K562 (cell line): Measurements from ENCODE around the gene CROT. TPM values are rescaled to one million over a fixed set of nuclear protein-coding genes. Genes with fewer than 3 reads are reported as not detected.
A peak's percentile ranks its signal among the peaks of the same experiment; 100 is the strongest.

Experiments
- BACH1 ChIP-seq: fragments of 200-800 bp; sonication (Bioruptor generic); IDR thresholded peaks from 2 replicates; pipeline ENCODE4 v1.6.1; 2016; ENCODE audit warnings: missing genetic modification characterization, missing compliant biosample characterization
- BRD9 ChIP-seq: fragments of 450-650 bp; IDR thresholded peaks from 2 replicates; pipeline ENCODE4 v1.6.1; 2018; ENCODE audit warnings: low read depth; ENCODE audit not compliant: partially characterized antibody
- CCNT2 ChIP-seq: IDR thresholded peaks from 2 replicates; pipeline ENCODE4 v1.6.1; 2011; ENCODE audit warnings: borderline replicate concordance, low read depth, mild to moderate bottlenecking, moderate library complexity, mixed read lengths, low read length; ENCODE audit not compliant: insufficient read length; ENCODE audit errors: extremely low read depth
- CHD1 ChIP-seq: fragments of 200-600 bp; sonication (generic); IDR thresholded peaks from one replicate; pipeline ENCODE4 v1.6.1; 2012; ENCODE audit warnings: mild to moderate bottlenecking, moderate library complexity, low read length, inconsistent platforms
- CXXC5 ChIP-seq: fragments of 250-450 bp; sonication (Bioruptor Pico); IDR thresholded peaks from 2 replicates; pipeline ENCODE4 v1.8.0; 2022; ENCODE audit warnings: inconsistent platforms, mild to moderate bottlenecking, moderate library complexity
- DACH1 ChIP-seq: fragments of 450-650 bp; IDR thresholded peaks from 2 replicates; pipeline ENCODE4 v1.6.1; 2018; ENCODE audit not compliant: partially characterized antibody
- DDX20 ChIP-seq: fragments of 450-650 bp; IDR thresholded peaks from 2 replicates; pipeline ENCODE4 v1.6.1; 2016; ENCODE audit warnings: missing genetic modification characterization, low read depth, mild to moderate bottlenecking, missing compliant biosample characterization, moderate library complexity
- FOSL1 ChIP-seq: fragments of 200-800 bp; sonication (Bioruptor generic); conservative IDR thresholded peaks from 2 replicates; pipeline ENCODE4 v1.6.1; 2016; ENCODE audit warnings: missing genetic modification characterization, missing compliant biosample characterization
- FOXA3 ChIP-seq, 2 experiments: fragments of 450-650 bp in 1 of 2; sonication (generic) in 1 of 2; formaldehyde crosslinking; IDR thresholded peaks in 1 of 2; conservative IDR thresholded peaks in 1 of 2; 2 replicates each; pipeline versions ENCODE4 v1.4.0 to v1.8.0; 2020 to 2022; ENCODE audit warnings: mild to moderate bottlenecking in 2 of 2, missing genetic modification reagents in 1 of 2
- KLF13 ChIP-seq: fragments of 450-650 bp; IDR thresholded peaks from 2 replicates; pipeline ENCODE4 v1.6.1; 2016; ENCODE audit warnings: missing genetic modification characterization, low read depth, mild to moderate bottlenecking, missing compliant biosample characterization, moderate library complexity, borderline replicate concordance
- MBD2 ChIP-seq: sonication (generic); IDR thresholded peaks from 2 replicates; pipeline ENCODE4 v1.6.1; 2016; ENCODE audit warnings: low read depth, borderline replicate concordance
- PATZ1 ChIP-seq: fragments of 250-450 bp; sonication (Bioruptor Pico); IDR thresholded peaks from 2 replicates; pipeline ENCODE4 v1.5.0; 2020; ENCODE audit warnings: mild to moderate bottlenecking, borderline replicate concordance
- SRSF1 ChIP-seq: fragments of 200-400 bp; formaldehyde crosslinking; IDR thresholded peaks from 2 replicates; pipeline ENCODE4 v1.6.1; 2017; ENCODE audit warnings: mild to moderate bottlenecking, low read depth, low read length, moderate library complexity
- STAT5A ChIP-seq: IDR thresholded peaks from 2 replicates; pipeline ENCODE4 v1.6.1; 2012; ENCODE audit warnings: low read length, inconsistent platforms, borderline replicate concordance
- TBL1XR1 ChIP-seq, 2 experiments: IDR thresholded peaks; 2 replicates each; pipeline ENCODE4 v1.6.1; 2012; ENCODE audit warnings: improper control_type of control experiment in 2 of 2, low read length in 2 of 2, mild to moderate bottlenecking in 1 of 2
- TEAD1 ChIP-seq, 2 experiments: fragments of 450-650 bp in 1 of 2; sonication (generic) in 1 of 2; formaldehyde crosslinking; IDR thresholded peaks; 2 replicates each; pipeline versions ENCODE4 v1.4.0 to v1.8.0; 2020 to 2022; ENCODE audit warnings: mild to moderate bottlenecking in 2 of 2, missing genetic modification reagents in 1 of 2
- VEZF1 ChIP-seq: fragments of 200-800 bp; sonication (Bioruptor generic); IDR thresholded peaks from 2 replicates; pipeline ENCODE4 v1.6.1; 2017; ENCODE audit warnings: missing genetic modification characterization, missing compliant biosample characterization
- ZKSCAN3 ChIP-seq: fragments of 250-450 bp; sonication (Bioruptor Pico); IDR thresholded peaks from 2 replicates; pipeline ENCODE4 v1.4.0; 2020
- ZNF175 ChIP-seq: fragments of 200-800 bp; sonication (Bioruptor generic); IDR thresholded peaks from 2 replicates; pipeline ENCODE4 v1.6.1; 2016; ENCODE audit warnings: low read depth, mild to moderate bottlenecking, missing genetic modification characterization, missing compliant biosample characterization
- ZNF280B ChIP-seq: fragments of 250-450 bp; sonication (Bioruptor Pico); IDR thresholded peaks from 2 replicates; pipeline ENCODE4 v1.5.1; 2021; ENCODE audit warnings: mild to moderate bottlenecking
- ZNF347 ChIP-seq: fragments of 450-650 bp; formaldehyde crosslinking; IDR thresholded peaks from 2 replicates; pipeline ENCODE4 v1.4.0; 2020; ENCODE audit warnings: low read depth, mild to moderate bottlenecking, moderate library complexity
- polyA plus RNA-seq, 8 experiments: library from polyadenylated mRNA; depleted of rRNA in 4 of 8; stranded (reverse) in 5 of 8; unstranded in 3 of 8; fragments of >200 nt; fragmentation: Nextera tagmentation in 2 of 8; fragmentation: Illumina TruSeq in 1 of 8; extraction: Ambion mirVana in 2 of 8; extraction: Trizol in 1 of 8; gene quantifications; 2 replicates each; pipeline versions ENCODE4 v1.2.1 to v1.2.3, GENCODE V29; 2011 to 2014; ENCODE audit warnings: inconsistent platforms in 1 of 8, missing spikeins in 1 of 8
- total RNA-seq, 7 experiments: library from RNA; depleted of rRNA in 6 of 7; stranded (reverse); fragments of >200 nt in 6 of 7; fragmentation: Illumina TruSeq in 2 of 7; extraction: Trizol in 2 of 7; gene quantifications; 2 replicates each; pipeline versions ENCODE4 v1.2.1 to v1.2.3, GENCODE V29; 2011 to 2021; ENCODE audit warnings: low replicate concordance in 1 of 7

The CROT gene
- total and polyA plus RNA-seq, 9 of the 15 experiments (the other 6 are each of a cell fraction or from before 2014, with no cell fraction given): 2.5 to 8.1 (median 5.1) TPM

- peak; percentile 81 for TF ChIP-seq STAT5A
- peak; percentile 68; the same call in 1 of the 2 replicates for TF ChIP-seq ZNF347
- TF ChIP-seq TEAD1 (CRISPR knock-in tag; IDR thresholded peaks at IDR 0.05): peak in 1 of 2 experiments; percentile 99; a peak in 2 of 4 replicates
- TF ChIP-seq ZNF175 (CRISPR knock-in tag): peak; percentile 82
- peak; percentile 76; the same call in 1 of the 2 replicates for TF ChIP-seq BACH1 (tag)
- peak; percentile 53 for TF ChIP-seq FOSL1 (tag)
- TF ChIP-seq BRD9: no peak
- peak; percentile 96 for TF ChIP-seq VEZF1
- no peak for TF ChIP-seq DACH1
- peak; percentile 75; the same call in 1 of the 2 replicates for TF ChIP-seq PATZ1 (CRISPR knock-in tag)
- TF ChIP-seq CHD1: no peak
- TF ChIP-seq KLF13 (tag): peak; percentile 91
- peak; percentile 64; the same call in 1 of the 2 replicates for TF ChIP-seq MBD2
- peak; percentile 50 for TF ChIP-seq CCNT2
- peak; percentile 70; the same call in 1 of the 2 replicates for TF ChIP-seq ZKSCAN3 (CRISPR knock-in tag)
- peak in 1 of 2 experiments; percentile 82; a peak in 2 of 4 replicates for TF ChIP-seq TBL1XR1 (IDR thresholded peaks at IDR 0.05; ENCODE audit: low read length in 2 of 2)
- TF ChIP-seq ZNF280B (CRISPR knock-in tag): peak; percentile 85; the same call in 1 of the 2 replicates
- no peak for TF ChIP-seq SRSF1
- 0 out of 4 replicates have a peak, but pooled peaks of 1 of the 2 experiments have one; percentile 37 for TF ChIP-seq FOXA3 (CRISPR knock-in tag; conservative IDR thresholded peaks at IDR 0.05 in 1 of 2, IDR thresholded peaks at IDR 0.05 in 1 of 2)
- TF ChIP-seq DDX20: peak; percentile 95
- TF ChIP-seq CXXC5 (CRISPR knock-in tag): peak; percentile 96
These were observed 14.5 kb upstream of the CROT start (continued) for GRCh38 chr7:87330942-87331341.
